Osteoblast (primary cell): ENCODE results near the gene NELL1. TPM values are rescaled to one million over a fixed set of nuclear protein-coding genes. Genes with fewer than 3 reads are reported as not detected.

Experiments
- DNase-seq: peaks from one replicate; pipeline ENCODE4 v3.0.0; 2011; ENCODE audit warnings: low spot score, mixed read lengths; ENCODE audit not compliant: insufficient read length; ENCODE audit errors: missing footprints
- H2AFZ ChIP-seq: 2 replicates; pipeline ENCODE4 v1.6.0; 2011; ENCODE audit warnings: mild to moderate bottlenecking, low read length
- H3K27ac ChIP-seq: 2 replicates; pipeline ENCODE4 v1.5.1; 2011; ENCODE audit warnings: mild to moderate bottlenecking, low read depth, low read length, moderate library complexity
- H3K27me3 ChIP-seq: 2 replicates; pipeline ENCODE4 v1.6.0; 2012; ENCODE audit warnings: mild to moderate bottlenecking, control low read depth, inconsistent platforms, low read length, moderate library complexity; ENCODE audit not compliant: insufficient read depth
- H3K36me3 ChIP-seq: 2 replicates; pipeline ENCODE4 v1.5.1; 2011; ENCODE audit warnings: mild to moderate bottlenecking, low read length, control low read depth, moderate library complexity; ENCODE audit not compliant: insufficient read depth
- H3K4me1 ChIP-seq: 2 replicates; pipeline ENCODE4 v1.5.1; 2011; ENCODE audit warnings: mild to moderate bottlenecking, low read length, control low read depth, moderate library complexity; ENCODE audit not compliant: insufficient read depth
- H3K4me2 ChIP-seq: 2 replicates; pipeline ENCODE4 v1.6.0; 2011; ENCODE audit warnings: mild to moderate bottlenecking, low read length; ENCODE audit not compliant: insufficient read depth
- H3K4me3 ChIP-seq: fragments of 200-600 bp; sonication (generic); 3 replicates; pipeline ENCODE4 v1.5.1; 2012; ENCODE audit warnings: mild to moderate bottlenecking, low read length, inconsistent platforms; ENCODE audit not compliant: insufficient read depth
- H3K79me2 ChIP-seq: 2 replicates; pipeline ENCODE4 v1.6.0; 2012; ENCODE audit warnings: mild to moderate bottlenecking, low read length, control low read depth, inconsistent platforms; ENCODE audit not compliant: insufficient read depth
- H3K9me3 ChIP-seq: 2 replicates; pipeline ENCODE4 v1.5.1; 2011; ENCODE audit warnings: low read depth, low read length, control low read depth
- H4K20me1 ChIP-seq: 2 replicates; pipeline ENCODE4 v1.6.0; 2012; ENCODE audit warnings: mild to moderate bottlenecking, low read length, control low read depth; ENCODE audit not compliant: insufficient read depth
- CTCF ChIP-seq: IDR thresholded peaks from 2 replicates; pipeline ENCODE4 v1.5.1; 2011; ENCODE audit warnings: mild to moderate bottlenecking, low read depth, low read length, moderate library complexity; ENCODE audit errors: extremely low read depth
- total RNA-seq: library from RNA; depleted of rRNA; stranded (reverse); fragments of >200 nt; gene quantifications from 2 replicates; pipeline ENCODE4 v1.2.3, GENCODE V29; 2012

Gene NELL1
- total RNA-seq, 1 donor = not detected

DNA sequence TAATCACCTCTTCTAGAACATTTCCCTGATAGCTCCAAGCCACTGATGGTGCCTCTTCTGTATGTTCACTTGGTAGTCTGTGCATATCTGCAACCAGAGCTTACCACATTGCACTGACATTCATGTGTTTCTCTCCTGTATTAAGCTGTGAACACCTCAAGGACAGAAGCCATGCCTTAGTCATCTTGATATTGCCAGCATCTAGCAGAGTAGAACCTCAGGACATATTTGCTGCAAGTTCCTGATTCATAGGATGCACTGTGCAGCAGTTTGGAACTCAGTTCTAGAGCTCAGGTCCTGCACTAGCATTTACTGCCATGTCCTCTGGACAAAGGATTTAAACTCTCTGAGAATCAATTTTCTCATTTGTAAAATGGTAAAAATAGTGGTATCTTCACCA, 801.1 kb downstream of the NELL1 start:
- Histone ChIP-seq H3K9me3 (no peaks in the 10 kb centered on the region), H3K36me3 (no peaks in the 10 kb centered on the region), H3K27ac (no peak overlapping the region), H3K79me2 (no peaks in the 10 kb centered on the region), H3K4me1 (no peaks in the 10 kb centered on the region), H3K4me2 (no peak overlapping the region), H3K27me3 (no peaks in the 10 kb centered on the region), H3K4me3 (no peak overlapping the region), H4K20me1 (no peaks in the 10 kb centered on the region), H2AFZ (no peak overlapping the region)
- DNase-seq = no peak
- no peak for TF ChIP-seq CTCF

DNA sequence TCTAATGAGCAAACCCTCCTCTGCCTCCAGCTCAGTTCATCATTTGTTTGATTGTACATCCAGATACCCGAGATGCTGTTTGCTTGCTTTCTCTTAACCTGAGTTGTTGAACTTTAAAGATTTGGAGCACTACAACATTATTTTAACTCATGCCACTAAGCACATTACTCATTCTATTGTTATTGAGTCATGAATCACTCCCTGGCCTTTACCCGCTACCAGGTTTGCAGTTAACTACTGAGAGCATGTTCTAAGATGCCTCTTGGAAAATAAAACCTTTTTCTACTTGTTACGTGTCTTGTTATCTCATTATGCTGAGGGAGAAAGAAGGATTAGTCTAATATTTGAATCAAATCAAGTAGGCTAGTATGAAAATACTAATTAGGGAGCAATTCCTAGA, 802.9 kb downstream of the NELL1 start:
- no peak overlapping the region for H2AFZ ChIP-seq

DNA sequence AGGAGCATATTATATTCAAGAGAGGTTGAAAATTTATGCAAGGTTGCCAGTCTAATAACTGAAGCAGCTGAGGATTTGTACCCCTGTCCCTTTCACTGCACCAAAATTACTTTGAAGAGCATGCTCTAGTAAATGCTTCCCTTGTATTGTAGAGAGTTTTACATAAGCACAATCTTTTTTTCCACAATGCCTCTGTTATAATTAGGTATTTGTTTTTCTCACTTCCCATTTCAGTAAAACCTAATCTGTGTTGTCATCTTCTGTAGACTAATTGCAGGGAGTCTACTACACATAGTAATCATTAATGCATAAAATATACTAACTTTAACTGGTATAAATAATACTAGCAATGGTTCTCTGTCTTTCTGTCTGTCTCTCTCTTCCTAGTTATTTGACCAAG, 805.1 kb downstream of the NELL1 start:
- Histone ChIP-seq H3K9me3 (peaks cover 3% of the 10 kb centered on the region), H4K20me1 (no peaks in the 10 kb centered on the region), H3K79me2 (no peaks in the 10 kb centered on the region), H3K27me3 (no peaks in the 10 kb centered on the region), H3K4me1 (no peaks in the 10 kb centered on the region), H3K4me3 (no peak overlapping the region), H3K4me2 (no peak overlapping the region), H3K36me3 (no peaks in the 10 kb centered on the region), H3K27ac (no peak overlapping the region), H2AFZ (no peak overlapping the region)
- no peak for DNase-seq
- TF ChIP-seq CTCF = no peak

More for the DNA sequence above, 802.9 kb downstream of the NELL1 start:
- Histone ChIP-seq H3K9me3 (peaks cover 3% of the 10 kb centered on the region), H4K20me1 (no peaks in the 10 kb centered on the region), H3K79me2 (no peaks in the 10 kb centered on the region), H3K4me1 (no peaks in the 10 kb centered on the region), H3K36me3 (no peaks in the 10 kb centered on the region), H3K27ac (no peak overlapping the region), H3K4me2 (no peak overlapping the region), H3K27me3 (no peaks in the 10 kb centered on the region), H3K4me3 (no peak overlapping the region)
- no peak for TF ChIP-seq CTCF
- no peak for DNase-seq

DNA sequence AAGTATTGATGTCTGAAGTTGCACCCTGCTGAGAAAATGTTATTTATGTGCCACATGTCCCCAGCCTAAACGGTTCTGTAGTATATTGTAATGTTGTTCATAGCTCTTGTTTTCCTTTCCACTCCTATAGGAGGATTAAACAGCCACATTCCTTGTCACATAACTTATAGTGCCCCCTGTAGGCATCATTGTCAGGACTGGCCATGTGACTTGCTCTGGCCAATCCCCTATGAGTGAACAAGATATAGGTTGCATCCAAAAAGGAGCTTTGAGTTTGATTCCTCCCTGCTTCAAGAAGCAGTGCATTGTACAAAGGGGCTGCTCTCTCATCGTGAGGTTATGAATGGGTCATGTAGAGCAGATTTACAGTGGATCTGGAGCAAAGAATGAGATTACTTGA, 805.9 kb downstream of the NELL1 start:
- Histone ChIP-seq H3K4me2 (no peak overlapping the region), H4K20me1 (no peaks in the 10 kb centered on the region), H2AFZ (no peak overlapping the region), H3K4me1 (no peaks in the 10 kb centered on the region), H3K79me2 (no peaks in the 10 kb centered on the region), H3K9me3 (peaks cover 3% of the 10 kb centered on the region), H3K4me3 (no peak overlapping the region), H3K36me3 (no peaks in the 10 kb centered on the region), H3K27ac (no peak overlapping the region), H3K27me3 (no peaks in the 10 kb centered on the region)
- no peak for DNase-seq
- TF ChIP-seq CTCF = no peak
